Heart left ventricle (tissue), 16 donors: ENCODE results near the gene EVI5L. TPM values are rescaled to one million over a fixed set of nuclear protein-coding genes. Genes with fewer than 3 reads are reported as not detected.

Experiments
- ATAC-seq, 4 donors: fragments of 200-7000 bp; cut with Tn5 transposase; one replicate each; pipeline ENCODE4 v1.9.1; 2020 to 2022; ENCODE audit warnings: moderate library complexity in 4 of 4, mild to moderate bottlenecking in 3 of 4, moderate number of reproducible peaks in 1 of 4
- DNase-seq, 5 donors: peaks; one replicate each; pipeline ENCODE4 v3.0.0-alpha.2; 2020
- H3K27ac ChIP-seq, 12 donors: fragments of 200-600 bp; sonication (generic) in 4 of 12; one replicate each; pipeline versions ENCODE4 v1.5.0 to v1.8.0; 2016 to 2022; ENCODE audit warnings: mild to moderate bottlenecking in 2 of 12
- H3K27me3 ChIP-seq, 9 donors: fragments of 200-600 bp; sonication (generic) in 2 of 9; one replicate each; pipeline versions ENCODE4 v1.5.1 to v1.8.0; 2016 to 2022; ENCODE audit warnings: mild to moderate bottlenecking in 3 of 9
- H3K36me3 ChIP-seq, 9 donors: fragments of 200-600 bp; sonication (generic) in 2 of 9; one replicate each; pipeline versions ENCODE4 v1.5.0 to v1.8.0; 2018 to 2022; ENCODE audit warnings: mild to moderate bottlenecking in 2 of 9
- H3K4me1 ChIP-seq, 12 donors: fragments of 200-600 bp; sonication (generic) in 4 of 12; one replicate each; pipeline versions ENCODE4 v1.5.0 to v1.8.0; 2016 to 2022; ENCODE audit warnings: mild to moderate bottlenecking in 3 of 12
- H3K4me3 ChIP-seq, 12 donors: fragments of 200-600 bp; sonication (generic) in 4 of 12; one replicate each; pipeline versions ENCODE4 v1.5.0 to v1.8.0; 2017 to 2022; ENCODE audit warnings: mild to moderate bottlenecking in 9 of 12, moderate library complexity in 4 of 12
- H3K9me3 ChIP-seq, 12 donors: fragments of 200-600 bp; sonication (generic) in 4 of 12; one replicate each; pipeline versions ENCODE4 v1.5.0 to v1.8.0; 2016 to 2022; ENCODE audit warnings: mild to moderate bottlenecking in 1 of 12
- CTCF ChIP-seq, 12 donors: fragments of 200-600 bp; sonication (generic) in 4 of 12; IDR thresholded peaks; one replicate each; pipeline versions ENCODE4 v1.5.0 to v1.8.0; 2018 to 2022; ENCODE audit warnings: antibody characterized with exemption in 12 of 12, mild to moderate bottlenecking in 5 of 12
- POLR2A ChIP-seq, 2 donors: fragments of 450-650 bp; IDR thresholded peaks; one replicate each; pipeline ENCODE4 v1.6.1; 2017; ENCODE audit warnings: antibody characterized with exemption in 2 of 2, mild to moderate bottlenecking in 2 of 2, moderate library complexity in 2 of 2
- WGBS, 4 donors: extraction: QIAGEN DNeasy Blood & Tissue Kit in 2 of 4; methylation state at CpG; one replicate each; pipeline versions ENCODE4 v1.1.5 to v1.1.7; 2013 to 2018; 5-methylcytosine and 5-hydroxymethylcytosine counted together
- intact Hi-C, 10 donors: fragments of 100-400 bp; cut with DNase I; formaldehyde crosslinking; loops; one replicate each; pipeline versions ENCODE4 v1.11.1 to v1.14.2; 2022
- polyA plus RNA-seq, 2 donors: library from polyadenylated mRNA; stranded (reverse); fragments of 200-250 nt; gene quantifications; one replicate each; pipeline ENCODE4 v1.2.3, GENCODE V29; 2013
- total RNA-seq, 9 donors: library from RNA; depleted of rRNA in 2 of 9; stranded (reverse); fragments of >200 nt in 2 of 9; fragmentation: NEBNext Ultra II Directional in 3 of 9; extraction: Animal tissue kit (Norgen Biotek cat#: 25700) in 3 of 9; gene quantifications; one replicate each; pipeline versions ENCODE4 v1.1.0 to v1.2.4, GENCODE V29; 2016 to 2023
- donor health status: ischemic (EF 13 %, LVEDD 7.1; RV severe dilation, severe dysfunction).
- donor health status: healthy with polysubstance abuse.
- donor health status: DM: no; HTN: yes; CAD: no.
- donor health status: DM: no; HTN: no; CAD: no.
- donor health status: ischemic (EF 25% LVEDD 6.9; RV normal size, moderate dysfunction).
- donor health status: ischemic (EF 25% LVEDD 5.7; RV mildly dilated, moderate dysfunction).
- donor health status: healthy.
- donor health status: DM: yes; HTN: yes; CAD: no.
- donor health status: ischemic (EF 35%, LVEDD 5.7; RV mildly dilated, moderate dysfunction).
- donor health status: nonischemic (EF 11% LVEDD 7.7; RV severe dilation, severe dysfunction).
- donor health status: DM: yes; HTN: yes; CAD: no.
- donor health status: PGD.
- donor health status: ischemic (EF 29% LVEDD 5.4; RV normal size, mild dysfunction).
- donor health status: nonischemic (EF 23%, LVEDD 6.1; RV moderate dilation, normal function).

The EVI5L gene
- total and polyA plus RNA-seq, 11 donors = 18.2 to 41.9 (median 22.1) TPM

- intact Hi-C loops = no loop called here
- Histone ChIP-seq H3K27me3 (no peaks in the 10 kb centered on the region), H3K27ac (no peak overlapping the region), H3K36me3 (no peaks in the 10 kb centered on the region), H3K4me3 (no peak overlapping the region), H3K9me3 (no peaks in the 10 kb centered on the region), H3K4me1 (no peaks in the 10 kb centered on the region)
- TF ChIP-seq CTCF (IDR thresholded peaks at IDR 0.05) = no peak
- TF ChIP-seq POLR2A (IDR thresholded peaks at IDR 0.05) = no peak
- ATAC-seq = no peak
- WGBS, 4 donors = 81 to 90% (median 85%) methylated on average over 8 of the region's 8 CpGs
- DNase-seq = peak in 1 of 5 donors; percentile 0
These were observed 10.6 kb downstream of the EVI5L start for GRCh38 chr19:7840629-7841028.

GRCh38 chr19:7841751-7842660 lies 12.0 kb downstream of the EVI5L start:
- H3K4me3 ChIP-seq = no peak overlapping the region
- no peaks in the 10 kb centered on the region for H3K27me3 ChIP-seq
- TF ChIP-seq POLR2A (IDR thresholded peaks at IDR 0.05) (no peak), CTCF (IDR thresholded peaks at IDR 0.05) (no peak)
- no peaks in the 10 kb centered on the region for H3K9me3 ChIP-seq
- DNase-seq (no peak), ATAC-seq (no peak)
- no peaks in the 10 kb centered on the region for H3K4me1 ChIP-seq
- no peaks in the 10 kb centered on the region for H3K36me3 ChIP-seq
- no peak overlapping the region for H3K27ac ChIP-seq
- intact Hi-C loops = no loop called here
- 88 to 94% (median 89%) methylated on average over 11 of the region's 11 CpGs for WGBS, 4 donors

GRCh38 chr19:7842661-7843294 lies 12.8 kb downstream of the EVI5L start:
- H3K27ac ChIP-seq = no peak overlapping the region
- no peak overlapping the region for H3K4me3 ChIP-seq
- no peaks in the 10 kb centered on the region for H3K9me3 ChIP-seq
- ATAC-seq = no peak
- DNase-seq = no peak
- H3K27me3 ChIP-seq = no peaks in the 10 kb centered on the region
- H3K36me3 ChIP-seq = peaks cover 0 to under 1% (median 0%) of the 10 kb centered on the region in 9 donors
- intact Hi-C loops = no loop called here
- 94 to 97% (median 96%) methylated on average over 12 of the region's 12 CpGs for WGBS, 4 donors
- TF ChIP-seq CTCF (IDR thresholded peaks at IDR 0.05) = no peak
- H3K4me1 ChIP-seq = no peaks in the 10 kb centered on the region

- ATAC-seq = no peak
- WGBS, 4 donors = 88 to 92% (median 91%) methylated on average over 6 of the region's 6 CpGs
- intact Hi-C loops = no loop called here
- no peak for DNase-seq
- H3K27me3 ChIP-seq = no peaks in the 10 kb centered on the region
- no peak overlapping the region for H3K4me3 ChIP-seq
- no peak overlapping the region for H3K27ac ChIP-seq
- H3K4me1 ChIP-seq = no peaks in the 10 kb centered on the region
- TF ChIP-seq CTCF (IDR thresholded peaks at IDR 0.05) (no peak), POLR2A (IDR thresholded peaks at IDR 0.05) (no peak)
- no peaks in the 10 kb centered on the region for H3K9me3 ChIP-seq
- H3K36me3 ChIP-seq = peaks cover 0 to 5% (median 0%) of the 10 kb centered on the region in 9 donors
These were observed 13.5 kb downstream of the EVI5L start for GRCh38 chr19:7843521-7843920.
